SK-N-SH treated with all-trans-retinoic acid at 6 μM for 48 hours (cell line): ENCODE data around the gene CNTFR.

Experiments
- ATAC-seq: fragments of 200-7000 bp; cut with Tn5 transposase; 3 replicates; pipeline ENCODE4 v1.9.1; 2020; ENCODE audit warnings: mild to moderate bottlenecking, moderate library complexity
- ARNTL ChIP-seq: fragments of 450-650 bp; formaldehyde crosslinking; IDR thresholded peaks from 2 replicates; pipeline ENCODE4 v1.5.0; 2020; ENCODE audit warnings: low read depth, mild to moderate bottlenecking, moderate library complexity, borderline replicate concordance
- CREB5 ChIP-seq: fragments of 250-450 bp; sonication (Bioruptor Pico); IDR thresholded peaks from 2 replicates; pipeline ENCODE4 v1.5.1; 2020; ENCODE audit warnings: low read depth, mild to moderate bottlenecking, moderate library complexity
- CSDC2 ChIP-seq: fragments of 250-450 bp; sonication (Bioruptor Pico); IDR thresholded peaks from 2 replicates; pipeline ENCODE4 v1.5.0; 2020; ENCODE audit warnings: mild to moderate bottlenecking, moderate library complexity
- ESRRG ChIP-seq: fragments of 250-450 bp; sonication (Bioruptor Pico); IDR thresholded peaks from 2 replicates; pipeline ENCODE4 v1.6.1; 2021; ENCODE audit warnings: mild to moderate bottlenecking
- GLIS3 ChIP-seq: fragments of 250-450 bp; sonication (Bioruptor Pico); IDR thresholded peaks from 2 replicates; pipeline ENCODE4 v1.5.0; 2020; ENCODE audit warnings: mild to moderate bottlenecking, moderate library complexity
- ISL1 ChIP-seq: fragments of 250-450 bp; sonication (Bioruptor Pico); IDR thresholded peaks from 2 replicates; pipeline ENCODE4 v2.1.2; 2022; ENCODE audit warnings: mild to moderate bottlenecking, moderate library complexity
- PATZ1 ChIP-seq: fragments of 250-450 bp; sonication (Bioruptor Pico); IDR thresholded peaks from 2 replicates; pipeline ENCODE4 v1.8.0; 2020; ENCODE audit warnings: mild to moderate bottlenecking, moderate library complexity, borderline replicate concordance
- POU6F1 ChIP-seq: fragments of 250-450 bp; sonication (Bioruptor Pico); IDR thresholded peaks from 2 replicates; pipeline ENCODE4 v1.8.0; 2021; ENCODE audit warnings: low read depth, mild to moderate bottlenecking, moderate library complexity, borderline replicate concordance
- PPARA ChIP-seq: fragments of 250-450 bp; sonication (Bioruptor Pico); IDR thresholded peaks from 2 replicates; pipeline ENCODE4 v1.5.0; 2020; ENCODE audit warnings: mild to moderate bottlenecking, borderline replicate concordance
- RARB ChIP-seq: fragments of 250-450 bp; sonication (Bioruptor Pico); IDR thresholded peaks from 2 replicates; pipeline ENCODE4 v1.8.0; 2021; ENCODE audit warnings: mild to moderate bottlenecking, moderate library complexity
- SNAI2 ChIP-seq: fragments of 250-450 bp; sonication (Bioruptor Pico); IDR thresholded peaks from 2 replicates; pipeline ENCODE4 v1.5.0; 2020; ENCODE audit warnings: mild to moderate bottlenecking, moderate library complexity
- TCF4 ChIP-seq: fragments of 250-450 bp; sonication (Bioruptor Pico); IDR thresholded peaks from 2 replicates; pipeline ENCODE4 v1.8.0; 2021; ENCODE audit warnings: mild to moderate bottlenecking, moderate library complexity, borderline replicate concordance
- TOX ChIP-seq: fragments of 250-450 bp; sonication (Bioruptor Pico); IDR thresholded peaks from 2 replicates; pipeline ENCODE4 v1.8.0; 2021; ENCODE audit warnings: mild to moderate bottlenecking, moderate library complexity, borderline replicate concordance
- TSHZ2 ChIP-seq: fragments of 250-450 bp; sonication (Bioruptor Pico); IDR thresholded peaks from 2 replicates; pipeline ENCODE4 v1.5.0; 2020; ENCODE audit warnings: mild to moderate bottlenecking, moderate library complexity
- ZFP3 ChIP-seq: fragments of 250-450 bp; sonication (Bioruptor Pico); IDR thresholded peaks from 2 replicates; pipeline ENCODE4 v1.5.0; 2020; ENCODE audit warnings: mild to moderate bottlenecking, moderate library complexity
- ZFP30 ChIP-seq: fragments of 450-650 bp; formaldehyde crosslinking; IDR thresholded peaks from 2 replicates; pipeline ENCODE4 v1.5.0; 2022; ENCODE audit warnings: mild to moderate bottlenecking, moderate library complexity
- ZNF565 ChIP-seq: fragments of 450-650 bp; formaldehyde crosslinking; conservative IDR thresholded peaks from 2 replicates; pipeline ENCODE4 v1.5.0; 2020; ENCODE audit warnings: low read depth, mild to moderate bottlenecking, moderate library complexity
- ZNF70 ChIP-seq: fragments of 450-650 bp; formaldehyde crosslinking; IDR thresholded peaks from 2 replicates; pipeline ENCODE4 v1.5.0; 2020; ENCODE audit warnings: mild to moderate bottlenecking, moderate library complexity
- ZNF8 ChIP-seq: fragments of 450-650 bp; formaldehyde crosslinking; IDR thresholded peaks from 2 replicates; pipeline ENCODE4 v1.5.0; 2020; ENCODE audit warnings: mild to moderate bottlenecking, moderate library complexity

CNTFR gene

GRCh38 chr9:34553511-34554021, 36.0 kb downstream of the CNTFR start:
- ATAC-seq = no peak
- TF ChIP-seq PATZ1 (CRISPR knock-in tag) (no peak), TSHZ2 (CRISPR knock-in tag) (no peak), GLIS3 (CRISPR knock-in tag) (no peak), RARB (CRISPR knock-in tag) (no peak), PPARA (CRISPR knock-in tag) (no peak), ZFP30 (CRISPR knock-in tag) (no peak), TOX (CRISPR knock-in tag) (no peak), ARNTL (CRISPR knock-in tag) (no peak), ZNF8 (no peak), ZNF70 (CRISPR knock-in tag) (no peak), ZFP3 (no peak), TCF4 (CRISPR knock-in tag) (no peak), ESRRG (no peak), CREB5 (CRISPR knock-in tag) (no peak), ISL1 (CRISPR knock-in tag) (no peak)
- TF ChIP-seq, all 23 proteins: peak for 0

- ATAC-seq = no peak
Observed at GRCh38 chr9:34552986-34553385, 36.5 kb downstream of the CNTFR start.

More at GRCh38 chr9:34552986-34553385, 36.5 kb downstream of the CNTFR start:
- TF ChIP-seq ISL1 (CRISPR knock-in tag) (no peak), ZNF565 (CRISPR knock-in tag) (no peak), CSDC2 (CRISPR knock-in tag) (no peak), CREB5 (CRISPR knock-in tag) (no peak), PATZ1 (CRISPR knock-in tag) (no peak), TCF4 (CRISPR knock-in tag) (no peak), ZFP3 (no peak), ZFP30 (CRISPR knock-in tag) (no peak), POU6F1 (no peak), SNAI2 (CRISPR knock-in tag) (no peak), GLIS3 (CRISPR knock-in tag) (no peak), ESRRG (no peak)
- TF ChIP-seq, all 23 proteins: peak for 0
